Ascending aorta (tissue), 2 donors: ENCODE results near the gene ST3GAL5. TPM values are rescaled to one million over a fixed set of nuclear protein-coding genes. Genes with fewer than 3 reads are reported as not detected.
A peak's percentile ranks its signal among the peaks of the same experiment; 100 is the strongest.

Experiments used
- DNase-seq, 2 donors: peaks; one replicate each; pipeline ENCODE4 v3.0.0-alpha.2; 2019; ENCODE audit warnings: low spot score in 2 of 2
- H3K27ac ChIP-seq, 2 donors: fragments of 200-600 bp; sonication (generic); one replicate each; pipeline ENCODE4 v1.5.1; 2016 to 2017; ENCODE audit warnings: mild to moderate bottlenecking in 1 of 2
- H3K27me3 ChIP-seq: fragments of 200-600 bp; sonication (generic); one replicate; pipeline ENCODE4 v1.5.1; 2017
- H3K36me3 ChIP-seq, 2 donors: fragments of 200-600 bp; sonication (generic); one replicate each; pipeline ENCODE4 v1.5.1; 2016
- H3K4me1 ChIP-seq, 2 donors: fragments of 200-600 bp; sonication (generic); one replicate each; pipeline ENCODE4 v1.5.1; 2016 to 2017; ENCODE audit warnings: mild to moderate bottlenecking in 1 of 2
- H3K4me3 ChIP-seq, 2 donors: fragments of 200-600 bp; sonication (generic); one replicate each; pipeline ENCODE4 v1.5.1; 2016 to 2017; ENCODE audit warnings: mild to moderate bottlenecking in 1 of 2
- H3K9me3 ChIP-seq, 2 donors: fragments of 200-600 bp; sonication (generic); one replicate each; pipeline ENCODE4 v1.5.1; 2016
- CTCF ChIP-seq, 3 experiments: fragments of 200-600 bp in 2 of 3; fragments of 450-650 bp in 1 of 3; sonication (generic) in 2 of 3; IDR thresholded peaks; one replicate each; pipeline ENCODE4 v1.5.1; 2016 to 2019; ENCODE audit warnings: antibody characterized with exemption in 3 of 3, mild to moderate bottlenecking in 1 of 3, moderate library complexity in 1 of 3
- intact Hi-C: fragments of 100-400 bp; cut with DNase I; formaldehyde crosslinking; loops from one replicate; pipeline ENCODE4 v1.15.1; 2023
- total RNA-seq: library from RNA; depleted of rRNA; stranded (reverse); fragments of >200 nt; gene quantifications from one replicate; pipeline ENCODE4 v1.1.0, GENCODE V29; 2016

Gene ST3GAL5
- total RNA-seq, 1 donor from 2014 or later, result 21.0 TPM

- Histone ChIP-seq H3K36me3 (no peaks in the 10 kb centered on the region), H3K9me3 (no peaks in the 10 kb centered on the region), H3K27ac (no peak overlapping the region), H3K4me3 (no peak overlapping the region), H3K4me1 (no peaks in the 10 kb centered on the region), H3K27me3 (no peaks in the 10 kb centered on the region)
- intact Hi-C loops, result no loop called here
- TF ChIP-seq CTCF (IDR thresholded peaks at IDR 0.05), result no peak
- no peak for DNase-seq
Measured at GRCh38 chr2:85828725-85829124, 60.1 kb downstream of the ST3GAL5 start.

- H3K4me1 ChIP-seq, result no peaks in the 10 kb centered on the region
- no peak for DNase-seq
- no peaks in the 10 kb centered on the region for H3K27me3 ChIP-seq
- H3K27ac ChIP-seq, result no peak overlapping the region
- no peaks in the 10 kb centered on the region for H3K9me3 ChIP-seq
- H3K4me3 ChIP-seq, result peak overlapping the region in 1 of 2 donors; percentile 55
- intact Hi-C loops, result loop anchor here (1.0 to 2.0 kb wide), 2 partner anchors 61 to 252 kb away; partner anchors contain the start of gene ST3GAL5
- no peaks in the 10 kb centered on the region for H3K36me3 ChIP-seq
- TF ChIP-seq CTCF (IDR thresholded peaks at IDR 0.05), result no peak
Measured at GRCh38 chr2:85827879-85828569, 60.8 kb downstream of the ST3GAL5 start.

- H3K4me3 ChIP-seq, result peak overlapping the region in 1 of 2 donors; percentile 55
- no peaks in the 10 kb centered on the region for H3K9me3 ChIP-seq
- H3K27me3 ChIP-seq, result no peaks in the 10 kb centered on the region
- H3K4me1 ChIP-seq, result no peaks in the 10 kb centered on the region
- peak in 1 of 2 donors; percentile 85 for DNase-seq
- intact Hi-C loops, result loop anchor here (1.0 to 2.0 kb wide), 2 partner anchors 62 to 253 kb away; partner anchors contain the start of gene ST3GAL5
- no peak overlapping the region for H3K27ac ChIP-seq
- peak; percentile 89 to 95 (median 90) for TF ChIP-seq CTCF (IDR thresholded peaks at IDR 0.05)
- H3K36me3 ChIP-seq, result no peaks in the 10 kb centered on the region
Measured at GRCh38 chr2:85826990-85827878, 61.6 kb downstream of the ST3GAL5 start.

GRCh38 chr2:85823951-85824350, 64.8 kb downstream of the ST3GAL5 start:
- no peak for DNase-seq
- intact Hi-C loops, result no loop called here
- H3K4me1 ChIP-seq, result no peaks in the 10 kb centered on the region
- H3K36me3 ChIP-seq, result no peaks in the 10 kb centered on the region
- TF ChIP-seq CTCF (IDR thresholded peaks at IDR 0.05), result no peak
- no peaks in the 10 kb centered on the region for H3K27me3 ChIP-seq
- H3K9me3 ChIP-seq, result no peaks in the 10 kb centered on the region
- no peak overlapping the region for H3K27ac ChIP-seq
- no peak overlapping the region for H3K4me3 ChIP-seq

GRCh38 chr2:85822766-85823165, 66.0 kb downstream of the ST3GAL5 start:
- Histone ChIP-seq H3K36me3 (no peaks in the 10 kb centered on the region), H3K27ac (no peak overlapping the region), H3K9me3 (no peaks in the 10 kb centered on the region), H3K4me3 (no peak overlapping the region), H3K4me1 (no peaks in the 10 kb centered on the region), H3K27me3 (no peaks in the 10 kb centered on the region)
- DNase-seq, result no peak
- no peak for TF ChIP-seq CTCF (IDR thresholded peaks at IDR 0.05)
- intact Hi-C loops, result no loop called here
